ENCODE data around the gene TFB1M. TPM values are rescaled to one million over a fixed set of nuclear protein-coding genes. Genes with fewer than 3 reads are reported as not detected.
"Not testable (repeated sequence)": the region's sequence is repeated elsewhere in the genome, so short reads cannot be mapped to it uniquely, and the experiment has no call there.

The TFB1M gene
- polyA plus RNA-seq, 2 of the 4 experiments (the other 2 are of a cell fraction), result 9.8 to 19.5 TPM

DNA sequence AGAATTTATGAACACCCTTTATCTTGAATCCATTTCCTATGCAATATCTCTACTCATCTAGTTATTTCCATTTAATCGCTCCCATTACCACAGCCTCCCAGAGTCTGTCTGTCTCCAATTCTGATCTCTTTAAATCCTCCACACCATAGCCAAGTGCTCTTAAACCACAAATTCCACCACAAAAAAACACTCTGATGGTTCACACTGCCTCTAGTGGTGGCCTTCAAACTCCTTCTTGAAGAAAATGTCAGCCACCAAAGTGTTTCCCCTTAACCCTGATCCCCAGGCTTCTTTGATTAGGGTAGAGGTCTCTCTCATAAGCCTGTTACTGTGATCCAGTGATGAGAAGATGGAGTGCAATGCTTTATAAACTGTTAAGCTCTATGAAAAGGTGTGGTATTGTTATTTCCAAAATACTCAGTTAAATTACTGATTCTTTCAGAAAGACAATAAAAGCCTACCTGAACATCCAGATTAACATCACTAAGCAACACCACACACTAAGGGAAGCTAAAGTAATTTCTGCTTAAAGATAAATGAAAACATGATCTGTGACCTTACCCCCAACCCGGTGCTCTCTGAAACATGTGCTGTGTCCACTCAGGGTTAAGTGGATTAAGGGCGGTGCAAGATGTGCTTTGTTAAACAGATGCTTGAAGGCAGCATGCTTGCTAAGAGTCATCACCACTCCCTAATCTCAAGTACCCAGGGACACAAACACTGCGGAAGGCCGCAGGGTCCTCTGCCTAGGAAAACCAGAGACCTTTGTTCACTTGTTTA is 46.0 kb downstream of the TFB1M start:
- TF ChIP-seq RAD21 (conservative IDR thresholded peaks at IDR 0.05 in 1 of 2, IDR thresholded peaks at IDR 0.05 in 1 of 2), result peak in 1 of 2 experiments; percentile 37; a peak in 2 of 5 replicates
- TF ChIP-seq, protein P1, sequence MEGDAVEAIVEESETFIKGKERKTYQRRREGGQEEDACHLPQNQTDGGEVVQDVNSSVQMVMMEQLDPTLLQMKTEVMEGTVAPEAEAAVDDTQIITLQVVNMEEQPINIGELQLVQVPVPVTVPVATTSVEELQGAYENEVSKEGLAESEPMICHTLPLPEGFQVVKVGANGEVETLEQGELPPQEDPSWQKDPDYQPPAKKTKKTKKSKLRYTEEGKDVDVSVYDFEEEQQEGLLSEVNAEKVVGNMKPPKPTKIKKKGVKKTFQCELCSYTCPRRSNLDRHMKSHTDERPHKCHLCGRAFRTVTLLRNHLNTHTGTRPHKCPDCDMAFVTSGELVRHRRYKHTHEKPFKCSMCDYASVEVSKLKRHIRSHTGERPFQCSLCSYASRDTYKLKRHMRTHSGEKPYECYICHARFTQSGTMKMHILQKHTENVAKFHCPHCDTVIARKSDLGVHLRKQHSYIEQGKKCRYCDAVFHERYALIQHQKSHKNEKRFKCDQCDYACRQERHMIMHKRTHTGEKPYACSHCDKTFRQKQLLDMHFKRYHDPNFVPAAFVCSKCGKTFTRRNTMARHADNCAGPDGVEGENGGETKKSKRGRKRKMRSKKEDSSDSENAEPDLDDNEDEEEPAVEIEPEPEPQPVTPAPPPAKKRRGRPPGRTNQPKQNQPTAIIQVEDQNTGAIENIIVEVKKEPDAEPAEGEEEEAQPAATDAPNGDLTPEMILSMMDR (IDR thresholded peaks at IDR 0.05), result peak; percentile 31; the same call in 2 of the 3 replicates
- 82% methylated on average over 4 of the region's 5 CpGs for WGBS (ENCODE audit: missing lambda C conversion rate)

DNA sequence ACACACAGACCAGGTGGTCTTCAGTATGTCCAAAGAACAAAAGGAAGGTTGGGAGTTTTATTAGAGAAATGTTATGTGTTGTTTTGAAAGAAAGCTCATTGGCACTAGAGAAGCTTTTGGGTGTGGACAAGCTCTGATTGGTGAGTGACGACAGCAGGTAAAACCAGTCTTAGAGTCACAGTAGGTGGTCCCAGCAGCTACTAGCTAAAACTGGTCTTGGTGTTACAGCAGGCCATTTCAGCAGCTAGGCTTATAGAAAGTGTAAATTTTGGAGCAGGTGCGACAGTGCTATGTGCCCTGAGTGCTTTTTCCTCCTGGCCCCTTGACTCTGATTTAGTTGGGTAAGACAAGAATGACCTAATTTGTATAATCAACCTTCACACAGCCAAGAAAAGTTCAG is 46.9 kb downstream of the TFB1M start:
- Histone ChIP-seq H3K4me3 (no peak overlapping the region), H3K27ac (no peak overlapping the region), H3K9me3 (no peaks in the 10 kb centered on the region), H3K4me2 (no peak overlapping the region), H3K4me1 (no peaks in the 10 kb centered on the region)
- 94% methylated on average over 2 of the region's 2 CpGs for WGBS (ENCODE audit: missing lambda C conversion rate)
- TF ChIP-seq MAZ (IDR thresholded peaks at IDR 0.05; ENCODE audit: borderline replicate concordance, low read depth, low read length), result no peak
- no peak for ATAC-seq
- no peak for DNase-seq (ENCODE audit: low read depth in 1 of 2, low spot score in 1 of 2)
- CTCF ChIA-PET, result interaction anchor here (1.1 to 1.4 kb wide), 3 partner anchors 8 to 399 kb away, joined by 3 to 5 read pairs (median 4); no protein-coding TSS in a partner anchor
- FAIRE-seq, result no peak
- POLR2A ChIA-PET, result no interaction called here

More for the DNA sequence above, 46.0 kb downstream of the TFB1M start:
- H3K27ac ChIP-seq, H3K4me3 ChIP-seq, H3K4me2 ChIP-seq, H3K9me3 ChIP-seq, H3K4me1 ChIP-seq, FAIRE-seq, POLR2A ChIA-PET: not testable (repeated sequence)
- CTCF ChIA-PET, result interaction anchor here (1.0 to 1.5 kb wide), 3 partner anchors 9 to 31 kb away, joined by 3 read pairs; no protein-coding TSS in a partner anchor
- ATAC-seq, result peak in 1 of 2 experiments; percentile 59; a peak in 2 of 6 replicates
- DNase-seq (ENCODE audit: low read depth in 1 of 2, low spot score in 1 of 2), result peak in 1 of 2 experiments; percentile 47

DNA sequence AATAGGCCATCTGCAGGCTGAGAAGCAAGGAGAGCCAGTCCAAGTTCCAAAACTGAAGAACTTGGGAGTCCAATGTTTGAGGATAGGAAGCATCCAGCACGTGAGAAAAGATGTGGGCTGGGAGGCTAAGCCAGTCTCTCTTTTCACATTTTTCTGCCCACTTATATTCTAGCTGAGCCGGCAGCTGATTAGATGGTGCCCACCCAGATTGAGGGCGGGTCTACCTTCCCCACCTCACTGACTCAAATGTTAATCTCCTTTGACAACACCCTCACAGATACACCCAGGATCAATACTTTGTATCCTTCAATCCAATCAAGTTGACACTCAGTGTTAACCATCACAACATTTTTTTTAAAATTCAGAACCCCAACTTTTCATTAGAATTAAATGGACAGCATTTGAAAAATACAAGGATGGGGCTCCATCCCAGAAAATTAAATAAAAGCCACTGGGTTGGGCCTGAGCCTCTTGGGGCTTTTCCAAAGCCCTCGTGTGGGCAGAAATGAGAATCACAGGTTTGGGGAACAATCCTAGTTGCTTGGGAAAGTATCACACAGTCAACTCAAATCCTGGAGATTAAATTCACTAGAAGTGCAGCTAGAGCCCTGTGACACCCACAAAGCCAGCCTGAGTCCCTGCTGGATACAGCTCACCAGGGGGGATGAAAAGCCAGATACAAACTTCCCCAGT is 48.3 kb downstream of the TFB1M start:
- no peak overlapping the region for H3K4me2 ChIP-seq
- no peak overlapping the region for H3K27ac ChIP-seq
- WGBS (ENCODE audit: missing lambda C conversion rate), result 85% methylated on average over 4 of the region's 4 CpGs
- H3K4me3 ChIP-seq, result no peak overlapping the region
- no peaks in the 10 kb centered on the region for H3K9me3 ChIP-seq
- 0 out of 6 replicates have a peak, but pooled peaks of 1 of the 2 experiments have one; percentile 40 for ATAC-seq
- TF ChIP-seq KDM1A (IDR thresholded peaks at IDR 0.05; ENCODE audit: low read depth) (no peak), ZSCAN20 (CRISPR knock-in tag; IDR thresholded peaks at IDR 0.05) (no peak), CEBPB (IDR thresholded peaks at IDR 0.05) (no peak), PHF8 (IDR thresholded peaks at IDR 0.05; ENCODE audit: borderline replicate concordance, low read depth) (no peak), RARB (CRISPR knock-in tag; IDR thresholded peaks at IDR 0.05) (no peak), ZFP36 (IDR thresholded peaks at IDR 0.05; ENCODE audit: borderline replicate concordance, partially characterized antibody) (no peak), KDM5A (IDR thresholded peaks at IDR 0.05) (no peak), RAD21 (conservative IDR thresholded peaks at IDR 0.05 in 1 of 2, IDR thresholded peaks at IDR 0.05 in 1 of 2) (no peak), JUNB (IDR thresholded peaks at IDR 0.05) (no peak), MAZ (IDR thresholded peaks at IDR 0.05; ENCODE audit: borderline replicate concordance, low read depth, low read length) (no peak), POLR2AphosphoS2 (conservative IDR thresholded peaks at IDR 0.05; ENCODE audit: low read length) (no peak), EHF (CRISPR knock-in tag; IDR thresholded peaks at IDR 0.05) (no peak), EHMT2 (IDR thresholded peaks at IDR 0.05; ENCODE audit: low read depth) (no peak), MYC (IDR thresholded peaks at IDR 0.05; ENCODE audit: borderline replicate concordance, low read length) (no peak)
- TF ChIP-seq, protein P2, sequence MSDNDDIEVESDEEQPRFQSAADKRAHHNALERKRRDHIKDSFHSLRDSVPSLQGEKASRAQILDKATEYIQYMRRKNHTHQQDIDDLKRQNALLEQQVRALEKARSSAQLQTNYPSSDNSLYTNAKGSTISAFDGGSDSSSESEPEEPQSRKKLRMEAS (IDR thresholded peaks at IDR 0.05), result no peak
- TF ChIP-seq, protein P3, sequence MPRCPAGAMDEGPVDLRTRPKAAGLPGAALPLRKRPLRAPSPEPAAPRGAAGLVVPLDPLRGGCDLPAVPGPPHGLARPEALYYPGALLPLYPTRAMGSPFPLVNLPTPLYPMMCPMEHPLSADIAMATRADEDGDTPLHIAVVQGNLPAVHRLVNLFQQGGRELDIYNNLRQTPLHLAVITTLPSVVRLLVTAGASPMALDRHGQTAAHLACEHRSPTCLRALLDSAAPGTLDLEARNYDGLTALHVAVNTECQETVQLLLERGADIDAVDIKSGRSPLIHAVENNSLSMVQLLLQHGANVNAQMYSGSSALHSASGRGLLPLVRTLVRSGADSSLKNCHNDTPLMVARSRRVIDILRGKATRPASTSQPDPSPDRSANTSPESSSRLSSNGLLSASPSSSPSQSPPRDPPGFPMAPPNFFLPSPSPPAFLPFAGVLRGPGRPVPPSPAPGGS (IDR thresholded peaks at IDR 0.05), result no peak
- TF ChIP-seq, protein P4, sequence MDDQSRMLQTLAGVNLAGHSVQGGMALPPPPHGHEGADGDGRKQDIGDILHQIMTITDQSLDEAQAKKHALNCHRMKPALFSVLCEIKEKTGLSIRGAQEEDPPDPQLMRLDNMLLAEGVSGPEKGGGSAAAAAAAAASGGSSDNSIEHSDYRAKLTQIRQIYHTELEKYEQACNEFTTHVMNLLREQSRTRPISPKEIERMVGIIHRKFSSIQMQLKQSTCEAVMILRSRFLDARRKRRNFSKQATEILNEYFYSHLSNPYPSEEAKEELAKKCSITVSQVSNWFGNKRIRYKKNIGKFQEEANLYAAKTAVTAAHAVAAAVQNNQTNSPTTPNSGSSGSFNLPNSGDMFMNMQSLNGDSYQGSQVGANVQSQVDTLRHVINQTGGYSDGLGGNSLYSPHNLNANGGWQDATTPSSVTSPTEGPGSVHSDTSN (IDR thresholded peaks at IDR 0.05), result no peak
- TF ChIP-seq, protein P5, sequence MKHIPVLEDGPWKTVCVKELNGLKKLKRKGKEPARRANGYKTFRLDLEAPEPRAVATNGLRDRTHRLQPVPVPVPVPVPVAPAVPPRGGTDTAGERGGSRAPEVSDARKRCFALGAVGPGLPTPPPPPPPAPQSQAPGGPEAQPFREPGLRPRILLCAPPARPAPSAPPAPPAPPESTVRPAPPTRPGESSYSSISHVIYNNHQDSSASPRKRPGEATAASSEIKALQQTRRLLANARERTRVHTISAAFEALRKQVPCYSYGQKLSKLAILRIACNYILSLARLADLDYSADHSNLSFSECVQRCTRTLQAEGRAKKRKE (CRISPR knock-in tag; IDR thresholded peaks at IDR 0.05; ENCODE audit: low read depth), result no peak
- TF ChIP-seq, protein P6, sequence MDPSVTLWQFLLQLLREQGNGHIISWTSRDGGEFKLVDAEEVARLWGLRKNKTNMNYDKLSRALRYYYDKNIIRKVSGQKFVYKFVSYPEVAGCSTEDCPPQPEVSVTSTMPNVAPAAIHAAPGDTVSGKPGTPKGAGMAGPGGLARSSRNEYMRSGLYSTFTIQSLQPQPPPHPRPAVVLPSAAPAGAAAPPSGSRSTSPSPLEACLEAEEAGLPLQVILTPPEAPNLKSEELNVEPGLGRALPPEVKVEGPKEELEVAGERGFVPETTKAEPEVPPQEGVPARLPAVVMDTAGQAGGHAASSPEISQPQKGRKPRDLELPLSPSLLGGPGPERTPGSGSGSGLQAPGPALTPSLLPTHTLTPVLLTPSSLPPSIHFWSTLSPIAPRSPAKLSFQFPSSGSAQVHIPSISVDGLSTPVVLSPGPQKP (IDR thresholded peaks at IDR 0.05; ENCODE audit: low read depth, low read length), result no peak
- no peak for DNase-seq (ENCODE audit: low read depth in 1 of 2, low spot score in 1 of 2)
- no peak for FAIRE-seq
- ChIA-PET CTCF (interaction anchor here (1.2 to 1.4 kb wide), 2 partner anchors 12 to 88 kb away, joined by 3 to 4 read pairs; no protein-coding TSS in a partner anchor), POLR2A (no interaction called here)
- H3K4me1 ChIP-seq, result no peaks in the 10 kb centered on the region

All from A549 (cell line).